Measurements from ENCODE around the gene GGA2.

GGA2 gene

GRCh38 chr16:23538919-23539278, 28.6 kb upstream of the GGA2 start:
- H3K79me2 ChIP-seq (ENCODE audit: insufficient read depth, low read length): no peaks in the 10 kb centered on the region
- peaks cover 18% of the 10 kb centered on the region; the same call in 1 of the 2 replicates for H3K36me3 ChIP-seq (ENCODE audit: insufficient read depth, low read length)
- H3K4me3 ChIP-seq (ENCODE audit: low read length, poor library complexity, severe bottlenecking): no peak overlapping the region
- no peaks in the 10 kb centered on the region for H4K20me1 ChIP-seq (ENCODE audit: insufficient read depth, low read length, poor library complexity, severe bottlenecking)
- no peak overlapping the region for H3K9ac ChIP-seq (ENCODE audit: low read depth, low read length, poor library complexity, severe bottlenecking)
- H3K4me1 ChIP-seq (ENCODE audit: insufficient read depth, low read length, poor library complexity, severe bottlenecking): no peaks in the 10 kb centered on the region
- no peaks in the 10 kb centered on the region for H3K27me3 ChIP-seq (ENCODE audit: insufficient read depth, low read length, poor library complexity, severe bottlenecking)
- H3F3A ChIP-seq (ENCODE audit: low read depth): no peaks in the 10 kb centered on the region
- H3K9me3 ChIP-seq (ENCODE audit: insufficient read depth, low read depth, low read length): no peaks in the 10 kb centered on the region
- no peak overlapping the region for H3K4me2 ChIP-seq (ENCODE audit: low read depth, low read length, poor library complexity, severe bottlenecking)
- TF ChIP-seq CTCF (conservative IDR thresholded peaks at IDR 0.05; ENCODE audit: low read length): no peak
- no peak for TF ChIP-seq EZH2phosphoT487 (IDR thresholded peaks at IDR 0.05; ENCODE audit: borderline replicate concordance)
- H3K9me2 ChIP-seq (replicated peaks; ENCODE audit: low read depth, low read length): no peaks in the 10 kb centered on the region
- no peak overlapping the region for H2AFZ ChIP-seq (ENCODE audit: low read length)

- no peak overlapping the region for H3K9ac ChIP-seq (ENCODE audit: low read depth, low read length, poor library complexity, severe bottlenecking)
- H4K20me1 ChIP-seq (ENCODE audit: insufficient read depth, low read length, poor library complexity, severe bottlenecking): no peaks in the 10 kb centered on the region
- H3K9me2 ChIP-seq (replicated peaks; ENCODE audit: low read depth, low read length): no peaks in the 10 kb centered on the region
- peaks cover 25% of the 10 kb centered on the region; the same call in 1 of the 2 replicates for H3K36me3 ChIP-seq (ENCODE audit: insufficient read depth, low read length)
- H3K9me3 ChIP-seq (ENCODE audit: insufficient read depth, low read depth, low read length): no peaks in the 10 kb centered on the region
- no peaks in the 10 kb centered on the region for H3K27me3 ChIP-seq (ENCODE audit: insufficient read depth, low read length, poor library complexity, severe bottlenecking)
- TF ChIP-seq EZH2phosphoT487 (IDR thresholded peaks at IDR 0.05; ENCODE audit: borderline replicate concordance) (no peak), CTCF (conservative IDR thresholded peaks at IDR 0.05; ENCODE audit: low read length) (no peak)
- no peak overlapping the region for H3K4me2 ChIP-seq (ENCODE audit: low read depth, low read length, poor library complexity, severe bottlenecking)
- no peaks in the 10 kb centered on the region for H3F3A ChIP-seq (ENCODE audit: low read depth)
- no peaks in the 10 kb centered on the region for H3K4me1 ChIP-seq (ENCODE audit: insufficient read depth, low read length, poor library complexity, severe bottlenecking)
- no peak overlapping the region for H2AFZ ChIP-seq (ENCODE audit: low read length)
- no peak overlapping the region for H3K4me3 ChIP-seq (ENCODE audit: low read length, poor library complexity, severe bottlenecking)
- no peaks in the 10 kb centered on the region for H3K79me2 ChIP-seq (ENCODE audit: insufficient read depth, low read length)
Measured at GRCh38 chr16:23537390-23537789, 27.1 kb upstream of the GGA2 start.

GRCh38 chr16:23535901-23536300, 25.6 kb upstream of the GGA2 start:
- Histone ChIP-seq H3K9me3 (ENCODE audit: insufficient read depth, low read depth, low read length) (no peaks in the 10 kb centered on the region), H3K36me3 (ENCODE audit: insufficient read depth, low read length) (peaks cover 35% of the 10 kb centered on the region; the same call in 1 of the 2 replicates), H4K20me1 (ENCODE audit: insufficient read depth, low read length, poor library complexity, severe bottlenecking) (no peaks in the 10 kb centered on the region), H3K79me2 (ENCODE audit: insufficient read depth, low read length) (no peaks in the 10 kb centered on the region), H3K27me3 (ENCODE audit: insufficient read depth, low read length, poor library complexity, severe bottlenecking) (no peaks in the 10 kb centered on the region), H3K9me2 (replicated peaks; ENCODE audit: low read depth, low read length) (no peaks in the 10 kb centered on the region), H3K9ac (ENCODE audit: low read depth, low read length, poor library complexity, severe bottlenecking) (no peak overlapping the region), H3K4me1 (ENCODE audit: insufficient read depth, low read length, poor library complexity, severe bottlenecking) (no peaks in the 10 kb centered on the region), H3K4me2 (ENCODE audit: low read depth, low read length, poor library complexity, severe bottlenecking) (no peak overlapping the region), H2AFZ (ENCODE audit: low read length) (no peak overlapping the region), H3K4me3 (ENCODE audit: low read length, poor library complexity, severe bottlenecking) (no peak overlapping the region), H3F3A (ENCODE audit: low read depth) (no peaks in the 10 kb centered on the region)
- TF ChIP-seq EZH2phosphoT487 (IDR thresholded peaks at IDR 0.05; ENCODE audit: borderline replicate concordance): no peak
- TF ChIP-seq CTCF (conservative IDR thresholded peaks at IDR 0.05; ENCODE audit: low read length): no peak

All from Loucy (cell line).